HFF-Myc (cell line): ENCODE data around the gene LRFN4.

Experiments used
- DNase-seq: peaks from one replicate; pipeline ENCODE4 v3.0.0-alpha.2; 2011; ENCODE audit warnings: low read depth; ENCODE audit errors: extremely low read depth
- H3K4me3 ChIP-seq: replicated peaks from 2 replicates; pipeline ENCODE4 v1.5.1; 2011; ENCODE audit warnings: low read depth, mild to moderate bottlenecking, control low read depth, low read length
- CTCF ChIP-seq: IDR thresholded peaks from 2 replicates; pipeline ENCODE4 v1.5.1; 2012; ENCODE audit warnings: mild to moderate bottlenecking, low read depth, low read length, control low read depth; ENCODE audit errors: missing control alignments

LRFN4 gene

GRCh38 chr11:66906061-66906733, 49.3 kb downstream of the LRFN4 start:
- H3K4me3 ChIP-seq: no peak overlapping the region
- TF ChIP-seq CTCF: no peak
- no peak for DNase-seq

GRCh38 chr11:66907751-66908630, 51.1 kb downstream of the LRFN4 start:
- no peak for DNase-seq
- no peak overlapping the region for H3K4me3 ChIP-seq
- no peak for TF ChIP-seq CTCF

DNA sequence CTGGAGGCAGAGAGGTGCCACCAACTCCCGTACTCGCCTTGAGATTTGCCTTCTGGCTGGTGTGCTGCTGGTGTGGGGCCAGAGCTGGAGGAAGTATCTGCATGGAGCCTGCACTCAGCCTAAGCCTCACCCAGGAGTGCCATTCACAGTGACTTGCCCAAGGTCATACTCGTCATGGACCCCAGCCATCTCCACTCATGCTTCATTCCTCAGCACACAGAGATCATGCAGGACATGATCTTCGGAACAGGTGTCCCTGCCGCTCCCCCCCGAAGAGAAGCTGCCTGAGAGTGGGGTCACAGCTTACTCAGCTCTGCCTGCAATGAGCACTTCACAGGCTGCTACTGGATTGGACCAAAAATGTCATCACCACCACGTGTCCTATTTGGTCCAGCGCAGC, 52.3 kb downstream of the LRFN4 start:
- no peak for TF ChIP-seq CTCF
- DNase-seq: no peak
- H3K4me3 ChIP-seq: no peak overlapping the region

DNA sequence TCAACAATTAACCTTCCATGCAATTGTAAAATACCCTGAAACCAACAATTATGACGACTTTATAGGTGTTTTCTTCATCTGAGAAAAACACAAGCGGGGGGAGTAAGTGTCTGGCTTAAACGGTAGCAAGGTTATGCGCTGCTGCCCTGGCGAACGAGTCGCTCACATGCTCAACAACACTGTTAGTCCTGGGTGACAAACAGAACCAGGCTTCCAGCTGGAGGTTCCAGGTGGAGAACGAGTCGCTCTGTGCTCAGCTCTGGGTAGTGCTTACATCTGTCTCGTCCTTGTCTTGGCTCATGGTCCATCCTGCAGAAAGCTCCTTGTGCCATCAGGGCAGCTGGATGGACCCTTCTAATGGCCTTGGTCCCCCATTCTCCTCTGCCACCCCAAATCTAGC, 53.2 kb downstream of the LRFN4 start:
- no peak overlapping the region for H3K4me3 ChIP-seq
- DNase-seq: no peak
- no peak for TF ChIP-seq CTCF
